ENCODE data around the gene PKN2. TPM values are rescaled to one million over a fixed set of nuclear protein-coding genes. Genes with fewer than 3 reads are reported as not detected.

PKN2 gene
- total RNA-seq, 6 experiments from 2014 or later: 32.4 to 43.6 (median 35.7) TPM

- no peak for TF ChIP-seq CTCF (IDR thresholded peaks at IDR 0.05)
- Mint-ChIP-seq H3K4me1 (ENCODE audit: low read depth) (peaks cover 10% of the 10 kb centered on the region), H3K9me3 (no peaks in the 10 kb centered on the region), H3K4me3 (no peak overlapping the region), H3K27me3 (ENCODE audit: insufficient read depth) (no peaks in the 10 kb centered on the region; the same call in 1 of the 2 replicates), H3K36me3 (ENCODE audit: low read depth) (no peaks in the 10 kb centered on the region), H3K27ac (no peak overlapping the region)
- DNase-seq: no peak
These were observed 36.8 kb upstream of the PKN2 start for GRCh38 chr1:88647249-88647645.

GRCh38 chr1:88647749-88648415 lies 36.2 kb upstream of the PKN2 start:
- Mint-ChIP-seq H3K9me3 (no peaks in the 10 kb centered on the region), H3K27ac (no peak overlapping the region), H3K36me3 (ENCODE audit: low read depth) (no peaks in the 10 kb centered on the region), H3K27me3 (ENCODE audit: insufficient read depth) (no peaks in the 10 kb centered on the region), H3K4me1 (ENCODE audit: low read depth) (peaks cover 10% of the 10 kb centered on the region), H3K4me3 (no peak overlapping the region)
- no peak for TF ChIP-seq CTCF (IDR thresholded peaks at IDR 0.05)
- no peak for DNase-seq

GRCh38 chr1:88648706-88649105 lies 35.4 kb upstream of the PKN2 start:
- no peak overlapping the region for H3K27ac Mint-ChIP-seq
- H3K4me1 Mint-ChIP-seq (ENCODE audit: low read depth): peaks cover 10% of the 10 kb centered on the region
- H3K27me3 Mint-ChIP-seq (ENCODE audit: insufficient read depth): no peaks in the 10 kb centered on the region
- no peaks in the 10 kb centered on the region for H3K36me3 Mint-ChIP-seq (ENCODE audit: low read depth)
- TF ChIP-seq CTCF (IDR thresholded peaks at IDR 0.05): no peak
- no peaks in the 10 kb centered on the region for H3K9me3 Mint-ChIP-seq
- no peak for DNase-seq
- no peak overlapping the region for H3K4me3 Mint-ChIP-seq

GRCh38 chr1:88649932-88650331 lies 34.1 kb upstream of the PKN2 start:
- H3K27ac Mint-ChIP-seq: no peak overlapping the region
- no peaks in the 10 kb centered on the region for H3K27me3 Mint-ChIP-seq (ENCODE audit: insufficient read depth)
- no peaks in the 10 kb centered on the region for H3K9me3 Mint-ChIP-seq
- TF ChIP-seq CTCF (IDR thresholded peaks at IDR 0.05): no peak
- H3K4me3 Mint-ChIP-seq: no peak overlapping the region
- no peaks in the 10 kb centered on the region for H3K36me3 Mint-ChIP-seq (ENCODE audit: low read depth)
- DNase-seq: no peak
- H3K4me1 Mint-ChIP-seq (ENCODE audit: low read depth): peaks cover 10% of the 10 kb centered on the region

- Mint-ChIP-seq H3K36me3 (ENCODE audit: low read depth) (no peaks in the 10 kb centered on the region), H3K9me3 (no peaks in the 10 kb centered on the region)
- DNase-seq: no peak
These were observed 33.2 kb upstream of the PKN2 start for GRCh38 chr1:88650676-88651418.

More at GRCh38 chr1:88650676-88651418, 33.2 kb upstream of the PKN2 start:
- no peak overlapping the region for H3K4me3 Mint-ChIP-seq
- TF ChIP-seq CTCF (IDR thresholded peaks at IDR 0.05): no peak
- H3K27me3 Mint-ChIP-seq (ENCODE audit: insufficient read depth): no peaks in the 10 kb centered on the region
- H3K4me1 Mint-ChIP-seq (ENCODE audit: low read depth): peaks cover 10% of the 10 kb centered on the region
- H3K27ac Mint-ChIP-seq: no peak overlapping the region

Measured in HFFc6 (cell line).